Kidney glomerular epithelial cell (primary cell): ENCODE data around the gene TNK2.
A peak's percentile ranks its signal among the peaks of the same experiment; 100 is the strongest.
"Not testable (repeated sequence)": the region's sequence is repeated elsewhere in the genome, so short reads cannot be mapped to it uniquely, and the experiment has no call there.

Experiments
- DNase-seq: peaks from one replicate; lab custom pipeline; 2025; lab: John Stamatoyannopoulos, UW

Gene TNK2

DNA sequence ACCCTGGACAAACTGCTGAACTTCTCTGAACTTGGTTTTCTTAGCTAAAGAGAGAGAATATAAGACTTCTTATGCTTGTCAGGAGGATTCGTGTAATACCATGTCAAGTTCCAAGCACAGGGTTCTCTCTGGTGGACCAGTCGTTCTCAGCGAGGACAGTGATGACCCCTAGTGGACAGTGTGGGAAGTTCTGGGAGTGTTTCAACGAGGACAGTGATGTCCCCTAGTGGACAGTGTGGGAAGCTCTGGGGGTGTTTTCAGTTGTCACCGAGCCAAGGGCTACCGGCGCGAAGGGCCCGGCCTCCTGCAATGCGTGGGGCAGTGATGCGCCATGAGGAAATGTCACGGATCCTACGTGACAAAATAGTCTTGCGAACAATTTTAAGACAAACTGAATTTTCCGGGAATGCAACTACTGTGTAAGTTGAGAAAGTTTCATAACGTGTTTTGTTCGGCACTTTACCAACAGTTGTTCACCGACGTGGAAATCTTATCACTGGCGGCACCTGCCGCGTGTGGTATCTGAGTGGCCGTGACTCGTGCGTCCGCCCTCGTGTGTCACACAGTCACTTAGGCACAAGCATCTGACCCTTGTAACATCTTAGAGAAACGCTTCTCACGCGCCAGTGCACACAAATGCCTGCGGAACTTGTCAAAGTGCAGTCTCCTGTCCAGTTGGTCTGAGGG, 57.4 kb downstream of the TNK2 start:
- DNase-seq = peak; percentile 95

DNA sequence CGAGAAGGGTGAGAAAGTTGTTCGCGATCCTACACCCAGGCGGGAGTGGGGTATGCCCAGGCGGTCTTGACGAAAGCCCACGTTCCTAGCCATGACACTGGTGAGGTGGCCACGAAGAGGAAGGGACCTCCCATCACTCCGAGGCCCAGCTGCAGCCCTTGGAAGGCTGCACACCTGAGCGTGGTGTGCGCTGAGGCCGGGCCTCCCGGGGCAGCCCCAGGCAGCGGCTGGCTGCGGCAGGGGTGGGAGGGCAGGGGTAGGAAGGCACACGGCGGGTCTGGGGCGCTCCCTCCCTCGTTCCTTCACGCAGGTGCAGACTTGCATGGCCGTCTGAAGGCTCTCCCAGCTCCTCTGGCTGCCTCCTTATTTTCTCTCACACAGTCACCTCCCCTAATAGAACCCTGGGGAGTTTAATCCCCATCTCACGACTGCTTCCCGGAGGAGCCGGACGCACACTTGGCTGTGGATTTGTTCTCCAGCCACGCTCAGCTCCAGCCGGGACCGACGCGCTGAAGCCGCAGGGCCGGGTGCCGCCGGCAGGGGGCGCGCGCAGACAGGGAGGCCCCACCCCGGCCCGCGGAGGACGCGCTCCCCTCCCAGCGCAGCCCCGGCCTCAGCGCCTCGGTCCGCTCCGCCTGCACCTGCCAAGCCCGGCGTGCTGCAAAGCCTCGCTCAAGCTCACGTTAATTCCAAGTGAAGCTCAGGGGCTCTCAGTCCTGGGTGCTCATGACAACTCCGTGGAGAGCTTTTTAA, 58.9 kb downstream of the TNK2 start:
- DNase-seq = no peak

DNA sequence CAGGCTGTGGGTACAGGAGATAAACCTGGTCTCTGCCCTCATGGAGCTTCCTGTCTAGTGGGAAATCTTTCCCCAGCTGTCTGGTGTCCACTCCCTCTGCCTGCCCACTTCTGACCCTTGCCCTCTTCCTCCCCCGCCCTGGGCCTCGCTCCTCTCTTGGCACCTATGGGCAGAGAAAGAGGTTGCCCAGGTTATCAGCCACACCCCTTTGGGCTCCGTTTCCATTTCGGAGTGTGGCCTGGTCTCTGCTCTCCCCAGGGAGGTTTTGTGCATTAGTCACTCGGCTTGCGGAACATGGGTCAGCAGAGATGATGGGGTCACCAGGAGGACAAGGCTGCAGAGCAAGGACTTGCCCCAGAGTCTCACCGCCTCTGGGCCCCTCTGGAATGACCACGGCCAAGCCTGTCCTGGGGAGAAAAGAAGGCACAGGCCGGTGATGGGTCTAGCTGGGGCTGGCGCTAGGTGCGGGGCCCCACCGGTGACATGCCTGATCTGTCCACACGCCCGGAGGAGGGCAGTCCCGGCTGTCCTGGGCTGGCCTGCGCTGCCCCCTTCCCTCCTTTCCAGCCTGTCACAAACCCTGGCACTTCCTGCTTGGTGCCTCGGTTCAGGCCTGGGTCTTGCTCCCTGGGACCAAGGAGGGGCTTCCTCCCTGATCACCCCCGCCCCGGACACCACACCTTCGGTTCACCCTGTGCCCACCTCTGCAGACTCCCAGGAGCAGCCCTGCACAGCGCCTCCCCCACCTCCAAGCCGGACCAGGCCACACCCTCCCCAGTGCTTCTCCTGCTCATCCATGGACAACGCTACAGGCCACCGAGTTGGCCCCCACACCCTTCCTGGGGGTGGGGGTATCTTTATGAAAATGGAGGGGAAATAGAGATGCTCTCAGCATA, 61.0 kb downstream of the TNK2 start:
- no peak for DNase-seq

DNA sequence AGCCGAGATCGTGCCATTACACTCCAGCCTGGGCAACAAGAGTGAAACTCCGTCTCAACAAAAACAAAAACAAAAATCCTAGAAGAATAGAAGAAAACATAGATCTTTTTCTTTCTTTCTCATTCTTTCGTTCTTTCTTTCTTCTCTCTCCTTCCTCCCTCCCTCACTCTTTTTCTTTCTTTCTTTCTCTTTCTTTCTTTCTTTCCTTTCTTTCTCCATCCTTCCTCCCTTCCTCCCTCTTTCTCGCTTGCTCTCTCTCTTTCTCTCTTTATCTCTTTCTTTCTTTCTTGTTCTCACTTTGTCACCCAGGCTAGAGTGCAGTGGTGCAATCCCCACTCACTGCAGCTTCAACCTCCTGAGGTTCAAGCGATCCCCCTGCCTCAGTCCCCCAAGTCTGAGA, 62.9 kb downstream of the TNK2 start:
- no peak for DNase-seq

- no peak for DNase-seq
Measured at GRCh38 chr3:195844671-195845218, 63.6 kb downstream of the TNK2 start.

DNA sequence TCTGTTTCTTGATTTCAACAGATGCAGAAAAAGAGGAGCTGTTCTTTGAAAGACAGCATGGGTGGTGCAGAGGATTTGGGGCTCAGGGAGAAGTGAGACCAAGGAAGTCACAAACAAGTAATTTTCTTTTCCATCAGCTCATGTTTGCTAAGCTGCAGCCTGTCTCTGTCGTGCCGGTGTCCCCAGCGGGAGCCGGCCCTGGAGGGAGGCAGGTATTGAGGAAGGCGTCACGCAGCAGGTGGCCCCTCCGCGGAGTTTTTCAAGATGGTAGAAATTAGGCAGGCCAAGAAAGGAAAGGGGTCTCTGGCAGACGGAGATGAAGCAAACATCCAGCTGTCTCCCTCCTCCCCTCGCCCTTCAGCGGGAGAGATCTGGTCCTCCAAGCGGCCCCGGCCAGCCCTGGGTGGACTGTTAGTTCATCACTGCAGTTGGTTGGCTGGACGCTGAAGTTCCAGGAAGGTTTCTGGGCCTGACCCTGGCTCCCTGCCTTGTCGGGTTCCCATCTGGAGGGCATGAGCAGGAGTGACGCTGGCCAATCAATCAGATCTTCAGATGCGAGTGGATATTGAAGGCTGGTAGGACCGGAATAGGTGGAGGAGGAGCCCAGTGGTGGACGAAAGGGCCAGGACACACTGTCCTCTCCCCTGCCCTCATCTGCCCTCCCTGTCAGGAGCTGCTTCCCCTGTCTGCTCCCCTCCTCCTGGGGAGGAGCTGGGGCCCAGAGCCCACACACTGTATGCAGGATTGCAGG, 68.9 kb downstream of the TNK2 start:
- DNase-seq = no peak

GRCh38 chr3:195838714-195839113, 69.6 kb downstream of the TNK2 start:
- no peak for DNase-seq

DNA sequence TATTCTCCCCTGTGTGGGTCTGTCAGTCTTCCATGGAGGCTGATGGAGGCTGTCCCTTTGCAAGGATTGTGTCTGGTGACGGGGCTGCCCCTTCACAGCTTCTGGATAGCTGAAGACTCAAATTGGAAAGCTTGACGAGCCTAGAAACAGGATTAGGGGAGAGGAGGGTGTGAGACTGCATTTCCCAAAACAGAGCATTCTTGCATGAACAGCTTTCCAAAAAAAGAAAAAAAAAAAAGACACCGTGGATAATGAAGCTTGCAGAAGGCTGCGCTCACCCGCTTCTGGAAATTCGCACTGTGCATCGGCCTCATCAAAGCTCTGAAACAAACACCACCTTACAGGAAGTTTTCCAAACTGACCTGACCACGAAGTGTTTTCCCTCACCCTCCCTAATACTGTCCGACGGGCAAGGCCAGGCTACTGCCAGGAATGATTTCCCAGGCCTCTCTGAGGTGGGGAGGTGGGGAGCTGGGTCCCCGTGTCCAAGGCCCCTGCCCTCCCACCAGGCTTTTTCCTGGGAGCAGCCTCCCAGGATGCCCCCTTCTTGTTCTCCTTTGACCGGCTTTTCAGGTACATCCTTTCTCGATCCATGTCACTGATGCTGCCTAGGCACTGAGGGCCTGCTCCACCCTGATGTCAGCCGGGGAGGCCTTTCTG, 71.7 kb downstream of the TNK2 start:
- no peak for DNase-seq

DNA sequence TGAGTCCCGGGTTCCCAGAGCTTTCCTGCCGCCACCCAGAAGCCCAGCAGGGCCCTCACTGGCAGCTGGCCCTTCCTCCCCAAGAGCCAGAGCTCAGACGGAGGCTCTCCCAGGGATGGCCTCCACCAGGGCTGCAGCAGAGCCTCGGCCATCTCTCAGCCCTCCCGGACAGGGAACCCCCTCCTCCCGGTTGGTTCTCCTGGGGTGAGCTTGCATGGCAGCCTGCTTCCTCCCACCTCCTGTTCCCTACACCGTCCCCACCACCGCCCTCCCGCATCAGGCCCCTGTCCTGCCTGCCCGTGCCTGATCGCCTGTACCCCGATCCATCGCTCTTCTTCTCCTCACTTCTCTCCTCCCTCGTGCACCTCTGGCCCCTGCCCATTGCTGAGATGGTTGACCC, 72.6 kb downstream of the TNK2 start:
- no peak for DNase-seq

DNA sequence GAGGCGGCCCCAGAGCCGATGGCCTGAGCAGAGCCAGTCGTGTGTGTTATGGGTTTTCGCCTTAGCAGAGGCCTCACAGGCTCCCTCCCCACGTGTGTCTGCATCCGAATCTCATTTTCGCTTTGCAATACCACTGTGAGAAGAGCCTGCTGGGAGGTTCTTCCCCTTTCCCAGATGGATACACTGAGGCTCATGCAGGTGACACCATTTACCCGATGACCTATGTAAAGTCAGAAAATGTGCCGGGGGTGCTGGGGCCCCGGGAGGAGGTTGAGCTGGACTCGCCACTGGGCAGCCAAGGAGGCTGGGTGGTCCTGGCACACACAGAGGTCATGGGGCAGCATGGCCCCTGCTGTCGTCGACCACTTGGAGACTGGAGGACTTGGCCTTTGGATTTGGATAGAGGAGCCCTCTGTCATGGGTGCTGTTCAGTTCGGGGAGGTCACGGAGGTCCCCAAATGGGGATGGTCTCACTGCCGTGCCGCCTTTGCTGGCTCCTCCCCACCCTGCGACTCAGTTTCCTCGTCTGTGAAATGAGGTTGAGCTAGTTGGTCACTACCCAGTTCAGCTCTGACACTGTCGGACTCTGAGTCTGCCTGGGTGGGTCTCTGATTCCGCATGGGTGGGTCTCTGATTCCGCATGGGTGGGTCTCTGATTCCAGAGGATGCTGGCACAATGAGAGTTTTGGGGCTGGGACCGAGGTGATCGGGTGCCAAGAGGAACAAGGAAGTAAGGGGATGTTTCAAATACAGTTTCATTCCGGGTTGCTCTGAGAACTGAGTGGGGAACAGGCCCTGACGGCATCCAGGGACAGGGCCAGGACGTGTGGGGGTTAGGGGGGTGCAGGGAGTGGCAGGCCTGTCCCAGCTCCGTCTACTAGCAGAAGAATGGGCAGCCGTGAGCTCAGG, 73.4 kb downstream of the TNK2 start:
- no peak for DNase-seq

DNA sequence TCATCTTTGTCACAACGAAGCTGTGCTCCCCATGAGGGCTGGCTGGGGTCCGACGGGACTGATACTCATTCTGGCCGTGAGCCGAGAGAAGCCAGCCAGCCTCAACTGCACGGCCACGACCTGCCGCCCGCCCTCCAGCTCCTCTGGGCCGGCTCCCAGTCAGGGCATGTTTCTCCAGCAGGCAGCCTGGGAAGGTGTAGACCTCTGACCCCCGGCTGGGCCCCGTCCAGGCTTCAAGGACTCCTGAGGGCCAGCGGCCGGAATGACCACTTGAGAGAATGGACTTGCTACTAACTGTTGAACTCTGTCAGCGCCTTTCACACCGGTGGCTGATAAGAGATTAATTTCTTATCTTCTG, 78.5 kb downstream of the TNK2 start:
- no peak for DNase-seq

DNA sequence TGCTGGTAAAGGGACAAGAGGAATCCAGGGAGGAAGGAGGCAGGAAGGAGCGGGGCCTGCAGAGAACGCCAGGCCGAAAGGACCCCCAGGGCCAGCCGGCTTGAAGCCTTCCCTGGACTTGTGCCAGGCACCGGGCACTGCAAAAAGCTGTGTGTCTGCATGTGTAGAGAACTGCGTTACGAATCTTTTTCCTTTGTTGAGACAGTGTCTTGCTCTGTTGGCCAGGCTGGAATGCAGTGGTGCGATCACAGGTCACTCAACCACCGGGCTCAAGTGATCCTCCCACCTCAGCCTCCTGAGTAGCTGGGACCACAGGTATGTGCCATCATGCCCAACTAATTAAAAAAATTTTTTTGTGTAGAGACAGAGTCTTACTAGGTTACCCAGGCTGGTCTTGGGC, 79.6 kb downstream of the TNK2 start:
- DNase-seq = no peak

GRCh38 chr3:195825857-195826804, 82.2 kb downstream of the TNK2 start:
- no peak for DNase-seq

DNA sequence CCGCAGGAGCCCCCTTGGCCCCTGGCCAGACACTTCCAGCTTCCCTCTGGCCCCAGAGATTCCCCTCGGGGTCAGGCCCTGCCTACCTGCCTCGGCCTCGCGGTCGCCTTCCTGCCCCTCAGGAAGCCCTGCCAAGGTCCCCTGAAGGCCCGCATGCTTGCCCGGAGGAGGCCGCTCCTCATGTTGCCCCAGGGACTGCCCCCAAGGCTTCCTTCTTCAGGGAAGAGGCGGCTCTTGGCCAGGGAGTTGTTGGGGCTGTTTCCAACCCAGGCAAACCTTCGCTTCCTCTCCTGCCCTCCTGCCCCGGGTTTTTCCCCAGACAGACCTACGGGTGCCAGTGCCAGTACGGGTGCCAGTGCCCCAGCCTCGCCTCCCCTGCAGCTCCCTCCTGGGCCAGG, 83.2 kb downstream of the TNK2 start:
- no peak for DNase-seq

- not testable (repeated sequence) for DNase-seq
Measured at GRCh38 chr3:195824425-195825190, 83.7 kb downstream of the TNK2 start.

- DNase-seq = no peak
Measured at GRCh38 chr3:195823999-195824398, 84.4 kb downstream of the TNK2 start.

- no peak for DNase-seq
Measured at GRCh38 chr3:195823280-195823679, 85.1 kb downstream of the TNK2 start.

DNA sequence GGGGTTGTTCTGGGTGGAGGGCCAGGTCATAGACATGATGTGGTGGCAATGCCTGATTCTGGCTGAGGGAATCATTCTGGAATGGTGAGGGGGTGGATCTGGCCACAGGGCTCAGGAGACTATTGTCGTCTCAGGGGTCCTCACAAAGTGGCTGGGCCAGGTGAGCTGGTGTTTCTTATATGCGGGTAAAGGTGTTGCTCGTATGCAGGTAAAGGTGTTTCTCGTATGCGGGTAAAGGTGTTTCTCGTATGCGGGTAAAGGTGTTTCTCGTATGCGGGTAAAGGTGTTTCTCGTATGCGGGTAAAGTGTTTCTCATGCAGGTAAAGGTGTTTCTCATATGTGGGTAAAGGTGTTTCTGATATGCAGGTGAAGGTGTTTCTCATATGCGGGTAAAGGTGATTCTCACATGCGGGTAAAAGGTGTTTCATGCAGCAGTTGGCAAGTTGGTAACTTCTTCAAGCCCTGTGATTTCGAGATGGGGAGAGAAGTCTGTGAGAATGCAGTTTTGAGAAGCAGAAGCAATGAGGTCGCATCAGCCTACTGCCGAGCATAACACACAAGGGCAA, 86.1 kb downstream of the TNK2 start:
- no peak for DNase-seq
